IMR-90 (cell line): ENCODE results near the gene PRSS12.

Experiments used
- CEBPB ChIP-seq: IDR thresholded peaks from 2 replicates; pipeline ENCODE4 v1.6.1; 2012; ENCODE audit warnings: low read depth, low read length, improper control_type of control experiment
- POLR2A ChIP-seq: IDR thresholded peaks from 2 replicates; pipeline ENCODE4 v1.6.1; 2012; ENCODE audit warnings: mild to moderate bottlenecking, low read depth, low read length
- TF ChIP-seq, protein P1 (sequence below): conservative IDR thresholded peaks from 2 replicates; pipeline ENCODE4 v1.5.1; 2012; ENCODE audit warnings: mild to moderate bottlenecking, low read depth, low read length, improper control_type of control experiment

DNA sequence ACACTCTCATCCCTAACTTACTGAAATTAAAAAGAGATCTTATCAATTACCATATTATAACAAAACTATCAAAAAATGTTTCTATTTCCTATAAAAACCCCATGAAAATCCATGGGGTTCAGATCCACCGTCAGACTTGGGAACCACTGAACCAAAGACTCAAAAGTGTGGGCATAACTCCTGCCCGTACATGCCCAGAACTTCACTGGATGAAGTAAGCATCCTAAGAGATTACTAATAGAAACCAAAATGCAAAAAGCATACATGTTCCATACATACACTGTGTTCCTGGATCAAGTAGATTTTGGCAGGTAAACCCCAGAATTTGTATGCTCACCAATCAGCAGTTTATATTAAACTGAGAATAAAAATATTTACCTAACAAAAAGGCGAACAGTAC, 66.1 kb downstream of the PRSS12 start:
- TF ChIP-seq, protein P1, sequence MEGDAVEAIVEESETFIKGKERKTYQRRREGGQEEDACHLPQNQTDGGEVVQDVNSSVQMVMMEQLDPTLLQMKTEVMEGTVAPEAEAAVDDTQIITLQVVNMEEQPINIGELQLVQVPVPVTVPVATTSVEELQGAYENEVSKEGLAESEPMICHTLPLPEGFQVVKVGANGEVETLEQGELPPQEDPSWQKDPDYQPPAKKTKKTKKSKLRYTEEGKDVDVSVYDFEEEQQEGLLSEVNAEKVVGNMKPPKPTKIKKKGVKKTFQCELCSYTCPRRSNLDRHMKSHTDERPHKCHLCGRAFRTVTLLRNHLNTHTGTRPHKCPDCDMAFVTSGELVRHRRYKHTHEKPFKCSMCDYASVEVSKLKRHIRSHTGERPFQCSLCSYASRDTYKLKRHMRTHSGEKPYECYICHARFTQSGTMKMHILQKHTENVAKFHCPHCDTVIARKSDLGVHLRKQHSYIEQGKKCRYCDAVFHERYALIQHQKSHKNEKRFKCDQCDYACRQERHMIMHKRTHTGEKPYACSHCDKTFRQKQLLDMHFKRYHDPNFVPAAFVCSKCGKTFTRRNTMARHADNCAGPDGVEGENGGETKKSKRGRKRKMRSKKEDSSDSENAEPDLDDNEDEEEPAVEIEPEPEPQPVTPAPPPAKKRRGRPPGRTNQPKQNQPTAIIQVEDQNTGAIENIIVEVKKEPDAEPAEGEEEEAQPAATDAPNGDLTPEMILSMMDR = no peak
- TF ChIP-seq POLR2A (no peak), CEBPB (no peak)
